Loucy (cell line): ENCODE measurements around the gene SGF29.

Source experiments
- CTCF ChIP-seq: fragments of 200-600 bp; sonication (generic); conservative IDR thresholded peaks from 2 replicates; pipeline ENCODE4 v1.5.1; 2014; ENCODE audit warnings: mild to moderate bottlenecking, antibody characterized with exemption, low read length
- EZH2phosphoT487 ChIP-seq: fragments of 200-600 bp; IDR thresholded peaks from 2 replicates; pipeline ENCODE4 v1.6.1; 2018; ENCODE audit warnings: antibody characterized with exemption, mild to moderate bottlenecking, moderate library complexity, borderline replicate concordance

- peak; percentile 32; the same call in 1 of the 2 replicates for TF ChIP-seq CTCF
- TF ChIP-seq EZH2phosphoT487: no peak
These were observed 44.1 kb downstream of the SGF29 start for GRCh38 chr16:28597692-28598261.
